ENCODE measurements around the gene HAUS5.

Gene HAUS5

GRCh38 chr19:35673121-35673804 lies 60.7 kb downstream of the HAUS5 start:
- peak; percentile 81 for DNase-seq
